B cell (primary cell): ENCODE data around the gene PIGQ. TPM values are rescaled to one million over a fixed set of nuclear protein-coding genes. Genes with fewer than 3 reads are reported as not detected.

ENCODE experiments used
- ATAC-seq: fragments of 200-7000 bp; cut with Tn5 transposase; one replicate; pipeline ENCODE4 v1.10.0; 2021; ENCODE audit warnings: low read depth, mild to moderate bottlenecking, moderate number of reproducible peaks, moderate library complexity
- CTCF ChIA-PET: fragments of 350-600 bp; sonication (Branson Sonifier 250); formaldehyde crosslinking; loops from one replicate; lab custom pipeline; 2021; ENCODE audit warnings: antibody characterized with exemption, inconsistent platforms; lab: Charles Lee
- POLR2A ChIA-PET: fragments of 350-600 bp; sonication (Branson Sonifier 250); formaldehyde crosslinking; loops from one replicate; lab custom pipeline; 2021; ENCODE audit warnings: antibody characterized with exemption; lab: Charles Lee
- DNase-seq: peaks from one replicate; pipeline ENCODE4 v3.0.0; 2013
- H2AFZ ChIP-seq: 2 replicates; pipeline ENCODE4 v1.6.1; 2012; ENCODE audit warnings: mild to moderate bottlenecking, low read depth, low read length; ENCODE audit not compliant: insufficient read depth, poor library complexity, severe bottlenecking
- H3K27ac ChIP-seq, 2 donors: 1 replicate in 1 of 2; 2 replicates in 1 of 2; pipeline ENCODE4 v1.5.1; 2012 to 2013; ENCODE audit warnings: low read length in 2 of 2, mild to moderate bottlenecking in 2 of 2, moderate library complexity in 1 of 2
- H3K27me3 ChIP-seq, 4 experiments: fragments of 200-600 bp in 1 of 4; sonication (generic) in 1 of 4; replicated peaks in 1 of 4; 1 replicate in 2 of 4; 2 replicates in 2 of 4; pipeline versions ENCODE4 v1.6.1 to v1.7.0; 2013 to 2016; ENCODE audit warnings: low read length in 3 of 4, mild to moderate bottlenecking in 2 of 4, mixed read lengths in 1 of 4, moderate library complexity in 1 of 4; ENCODE audit not compliant: insufficient read depth in 4 of 4, control insufficient read depth in 3 of 4; ENCODE audit errors: control extremely low read depth in 1 of 4
- H3K36me3 ChIP-seq, 2 experiments: replicated peaks in 1 of 2; 1 replicate in 1 of 2; 2 replicates in 1 of 2; pipeline versions ENCODE4 v1.6.1 to v1.7.1; 2013; ENCODE audit warnings: low read length in 1 of 2; ENCODE audit not compliant: insufficient read depth in 2 of 2, control insufficient read depth in 1 of 2; ENCODE audit errors: control extremely low read depth in 1 of 2, extremely low read depth in 1 of 2
- H3K4me1 ChIP-seq, 2 donors: fragments of 200-600 bp in 1 of 2; sonication (generic) in 1 of 2; 1 replicate in 1 of 2; 2 replicates in 1 of 2; pipeline versions ENCODE4 v1.5.1 to v1.6.1; 2013 to 2017; ENCODE audit warnings: low read length in 2 of 2; ENCODE audit not compliant: control insufficient read depth in 2 of 2, insufficient read depth in 2 of 2
- H3K4me2 ChIP-seq: replicated peaks from 2 replicates; pipeline ENCODE3; 2012; ENCODE audit warnings: mild to moderate bottlenecking, low read depth, low read length; ENCODE audit not compliant: poor library complexity, severe bottlenecking
- H3K4me3 ChIP-seq, 5 experiments: fragments of 200-600 bp in 1 of 5; sonication (generic) in 1 of 5; 1 replicate in 3 of 5; 2 replicates in 2 of 5; pipeline versions ENCODE4 v1.5.1 to v1.7.0; 2011 to 2016; ENCODE audit warnings: low read length in 4 of 5, mild to moderate bottlenecking in 4 of 5, low read depth in 2 of 5, control low read depth in 1 of 5, moderate library complexity in 1 of 5; ENCODE audit not compliant: insufficient read depth in 1 of 5; ENCODE audit errors: control extremely low read depth in 1 of 5, extremely low read depth in 1 of 5
- H3K79me2 ChIP-seq: fragments of 200-600 bp; sonication (generic); one replicate; pipeline ENCODE4 v1.6.0; 2016; ENCODE audit warnings: low read length; ENCODE audit not compliant: control insufficient read depth, insufficient read depth
- H3K9ac ChIP-seq: fragments of 200-600 bp; sonication (generic); 2 replicates; pipeline ENCODE4 v1.6.1; 2017; ENCODE audit warnings: mild to moderate bottlenecking, low read length, moderate library complexity
- H3K9me3 ChIP-seq, 3 donors: one replicate each; pipeline versions ENCODE4 v1.6.1 to v1.7.1; 2013; ENCODE audit warnings: low read length in 2 of 3; ENCODE audit not compliant: control insufficient read depth in 2 of 3, insufficient read depth in 1 of 3; ENCODE audit errors: control extremely low read depth in 1 of 3
- H4K20me1 ChIP-seq: 2 replicates; pipeline ENCODE4 v1.6.0; 2012; ENCODE audit warnings: mild to moderate bottlenecking, low read length; ENCODE audit not compliant: insufficient read depth, control insufficient read depth, poor library complexity, severe bottlenecking
- H3K27ac Mint-ChIP-seq: one replicate; pipeline ENCODE4 v1.8.0; 2021; ENCODE audit warnings: mixed read lengths
- H3K27me3 Mint-ChIP-seq: one replicate; pipeline ENCODE4 v1.8.0; 2021; ENCODE audit warnings: mixed read lengths
- H3K4me1 Mint-ChIP-seq: one replicate; pipeline ENCODE4 v1.8.0; 2021; ENCODE audit warnings: mixed read lengths
- H3K4me3 Mint-ChIP-seq: one replicate; pipeline ENCODE4 v1.8.0; 2021; ENCODE audit warnings: mixed read lengths
- H3K9me3 Mint-ChIP-seq: one replicate; pipeline ENCODE4 v1.8.0; 2022; ENCODE audit warnings: mixed read lengths; ENCODE audit not compliant: insufficient read depth
- EZH2 ChIP-seq: IDR thresholded peaks from 2 replicates; pipeline ENCODE4 v1.6.1; 2012; ENCODE audit warnings: borderline replicate concordance, low read depth, mild to moderate bottlenecking, moderate library complexity, low read length; ENCODE audit not compliant: insufficient read depth, poor library complexity, severe bottlenecking
- WGBS: methylation state at CpG from one replicate; pipeline ENCODE4 v1.1.5; 2013; ENCODE audit warnings: missing lambda C conversion rate; ENCODE audit not compliant: insufficient coverage; 5-methylcytosine and 5-hydroxymethylcytosine counted together
- intact Hi-C: fragments of 100-400 bp; cut with micrococcal nuclease; formaldehyde crosslinking; loops from one replicate; pipeline ENCODE4 v1.10.0; 2022
- polyA plus RNA-seq: library from polyadenylated mRNA; depleted of rRNA; stranded (reverse); fragments of >200 nt; gene quantifications from 2 replicates; pipeline ENCODE4 v1.2.3, GENCODE V29; 2012
- small RNA-seq: library from RNA; depleted of rRNA; stranded (forward); fragments of <200 nt; gene quantifications from one replicate; pipeline ENCODE3, GENCODE V24; 2012; ENCODE audit warnings: low replicate concordance, low read depth; ENCODE audit not compliant: insufficient read length
- total RNA-seq, 2 donors: library from RNA; stranded (reverse); fragments of 120-200 nt in 1 of 2; gene quantifications; 1 replicate in 1 of 2; 2 replicates in 1 of 2; pipeline versions ENCODE4 v1.2.3 to v1.2.4, GENCODE V29; 2013 to 2022
- TF ChIP-seq, protein P1 (sequence below): fragments of 200-600 bp; IDR thresholded peaks from one replicate; pipeline ENCODE4 v1.8.0; 2022; ENCODE audit warnings: antibody characterized with exemption, mild to moderate bottlenecking

PIGQ gene
- total and polyA plus RNA-seq, 2 donors (not counting 1 experiment from before 2014, with no cell fraction given), result 56.9 to 68.5 TPM

DNA sequence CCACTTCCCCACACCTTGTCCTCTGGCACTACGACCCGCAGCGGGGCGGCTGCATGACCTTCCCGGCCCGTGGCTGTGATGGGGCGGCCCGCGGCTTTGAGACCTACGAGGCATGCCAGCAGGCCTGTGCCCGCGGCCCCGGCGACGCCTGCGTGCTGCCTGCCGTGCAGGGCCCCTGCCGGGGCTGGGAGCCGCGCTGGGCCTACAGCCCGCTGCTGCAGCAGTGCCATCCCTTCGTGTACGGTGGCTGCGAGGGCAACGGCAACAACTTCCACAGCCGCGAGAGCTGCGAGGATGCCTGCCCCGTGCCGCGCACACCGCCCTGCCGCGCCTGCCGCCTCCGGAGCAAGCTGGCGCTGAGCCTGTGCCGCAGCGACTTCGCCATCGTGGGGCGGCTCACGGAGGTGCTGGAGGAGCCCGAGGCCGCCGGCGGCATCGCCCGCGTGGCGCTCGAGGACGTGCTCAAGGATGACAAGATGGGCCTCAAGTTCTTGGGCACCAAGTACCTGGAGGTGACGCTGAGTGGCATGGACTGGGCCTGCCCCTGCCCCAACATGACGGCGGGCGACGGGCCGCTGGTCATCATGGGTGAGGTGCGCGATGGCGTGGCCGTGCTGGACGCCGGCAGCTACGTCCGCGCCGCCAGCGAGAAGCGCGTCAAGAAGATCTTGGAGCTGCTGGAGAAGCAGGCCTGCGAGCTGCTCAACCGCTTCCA is 63.7 kb downstream of the PIGQ start:
- POLR2A ChIA-PET, result no interaction called here
- peak; percentile 23 for DNase-seq
- Histone ChIP-seq H3K27me3 (no peaks in the 10 kb centered on the region), H2AFZ (no peak overlapping the region), H3K36me3 (peaks cover 0 to 3% of the 10 kb centered on the region in 2 experiments), H3K9ac (no peak overlapping the region), H3K79me2 (peaks cover 10% of the 10 kb centered on the region), H3K4me1 (peaks cover 6 to 23% of the 10 kb centered on the region in 2 donors), H3K4me2 (no peak overlapping the region), H3K4me3 (no peak overlapping the region), H4K20me1 (peaks cover 13% of the 10 kb centered on the region), H3K27ac (no peak overlapping the region), H3K9me3 (no peaks in the 10 kb centered on the region)
- Mint-ChIP-seq H3K27ac (no peak overlapping the region), H3K4me3 (no peak overlapping the region), H3K4me1 (peaks cover 11% of the 10 kb centered on the region), H3K27me3 (no peaks in the 10 kb centered on the region), H3K9me3 (no peaks in the 10 kb centered on the region)
- CTCF ChIA-PET, result no interaction called here
- intact Hi-C loops, result no loop called here
- 98% methylated on average over 69 of the region's 74 CpGs for WGBS
- TF ChIP-seq, protein P1, sequence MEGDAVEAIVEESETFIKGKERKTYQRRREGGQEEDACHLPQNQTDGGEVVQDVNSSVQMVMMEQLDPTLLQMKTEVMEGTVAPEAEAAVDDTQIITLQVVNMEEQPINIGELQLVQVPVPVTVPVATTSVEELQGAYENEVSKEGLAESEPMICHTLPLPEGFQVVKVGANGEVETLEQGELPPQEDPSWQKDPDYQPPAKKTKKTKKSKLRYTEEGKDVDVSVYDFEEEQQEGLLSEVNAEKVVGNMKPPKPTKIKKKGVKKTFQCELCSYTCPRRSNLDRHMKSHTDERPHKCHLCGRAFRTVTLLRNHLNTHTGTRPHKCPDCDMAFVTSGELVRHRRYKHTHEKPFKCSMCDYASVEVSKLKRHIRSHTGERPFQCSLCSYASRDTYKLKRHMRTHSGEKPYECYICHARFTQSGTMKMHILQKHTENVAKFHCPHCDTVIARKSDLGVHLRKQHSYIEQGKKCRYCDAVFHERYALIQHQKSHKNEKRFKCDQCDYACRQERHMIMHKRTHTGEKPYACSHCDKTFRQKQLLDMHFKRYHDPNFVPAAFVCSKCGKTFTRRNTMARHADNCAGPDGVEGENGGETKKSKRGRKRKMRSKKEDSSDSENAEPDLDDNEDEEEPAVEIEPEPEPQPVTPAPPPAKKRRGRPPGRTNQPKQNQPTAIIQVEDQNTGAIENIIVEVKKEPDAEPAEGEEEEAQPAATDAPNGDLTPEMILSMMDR, result no peak
- TF ChIP-seq EZH2, result no peak
- ATAC-seq, result no peak

Small RNA genes lying within 50 kb of the gene (small RNA-seq; reads per million reads assigned to genes)
- gene MIR3176 (not detected), gene MIR5587 (not detected), gene Z98883.1 (not detected)

Other genes with a start within 250 kb of the PIGQ start
- 37.6 and 40.8 TPM in 2 replicates for gene AXIN1, start 217.2 kb upstream of the PIGQ start, total RNA-seq
- 35.4 and 39.0 TPM in 2 replicates for gene AXIN1, start 217.2 kb upstream of the PIGQ start, polyA plus RNA-seq
- gene MRPL28, start 199.4 kb upstream of the PIGQ start, total RNA-seq, result 44.3 and 45.1 TPM in 2 replicates
- gene MRPL28, start 199.4 kb upstream of the PIGQ start, polyA plus RNA-seq, result 47.7 and 67.7 TPM in 2 replicates
- 47.4 and 50.8 TPM in 2 replicates for gene PGAP6, start 188.0 kb upstream of the PIGQ start, total RNA-seq
- gene PGAP6, start 188.0 kb upstream of the PIGQ start, polyA plus RNA-seq, result 132 and 158 TPM in 2 replicates
- gene NME4, start 172.8 kb upstream of the PIGQ start, total RNA-seq, result 43.3 and 48.7 TPM in 2 replicates
- 61.9 and 77.9 TPM in 2 replicates for gene NME4, start 172.8 kb upstream of the PIGQ start, polyA plus RNA-seq
- 9.0 and 11.0 TPM in 2 replicates for gene DECR2, start 168.1 kb upstream of the PIGQ start, total RNA-seq
- 16.3 and 19.6 TPM in 2 replicates for gene DECR2, start 168.1 kb upstream of the PIGQ start, polyA plus RNA-seq
- 57.2 and 60.6 TPM in 2 replicates for gene RAB11FIP3, start 144.3 kb upstream of the PIGQ start, total RNA-seq
- gene RAB11FIP3, start 144.3 kb upstream of the PIGQ start, polyA plus RNA-seq, result 24.3 and 29.9 TPM in 2 replicates
- 67.2 and 68.0 TPM in 2 replicates for gene CAPN15, start 42.3 kb upstream of the PIGQ start, total RNA-seq
- gene CAPN15, start 42.3 kb upstream of the PIGQ start, polyA plus RNA-seq, result 48.0 and 77.2 TPM in 2 replicates
- gene PRR35, start 9.6 kb upstream of the PIGQ start, total RNA-seq, result not detected in 2 replicates
- gene PRR35, start 9.6 kb upstream of the PIGQ start, polyA plus RNA-seq, result not detected in 2 replicates
- gene NHLRC4, start 3.0 kb upstream of the PIGQ start, total RNA-seq, result 4.2 and 4.5 TPM in 2 replicates
- gene NHLRC4, start 3.0 kb upstream of the PIGQ start, polyA plus RNA-seq, result 1.3 and 2.2 TPM in 2 replicates
- gene RAB40C, start 20.1 kb downstream of the PIGQ start, total RNA-seq, result 25.5 and 26.9 TPM in 2 replicates
- 12.7 and 15.0 TPM in 2 replicates for gene RAB40C, start 20.1 kb downstream of the PIGQ start, polyA plus RNA-seq
- 0.84 and 0.90 TPM in 2 replicates for gene WFIKKN1, start 61.0 kb downstream of the PIGQ start, total RNA-seq
- gene WFIKKN1, start 61.0 kb downstream of the PIGQ start, polyA plus RNA-seq, result 0.53 and 0.64 TPM in 2 replicates
- gene METTL26, start 66.3 kb downstream of the PIGQ start, total RNA-seq, result 47.2 and 56.6 TPM in 2 replicates
- 77.7 and 140 TPM in 2 replicates for gene METTL26, start 66.3 kb downstream of the PIGQ start, polyA plus RNA-seq
- 29.2 and 31.6 TPM in 2 replicates for gene MCRIP2, start 71.9 kb downstream of the PIGQ start, total RNA-seq
- gene MCRIP2, start 71.9 kb downstream of the PIGQ start, polyA plus RNA-seq, result 28.5 and 46.0 TPM in 2 replicates
- 34.7 and 45.0 TPM in 2 replicates for gene WDR90, start 79.4 kb downstream of the PIGQ start, total RNA-seq
- gene WDR90, start 79.4 kb downstream of the PIGQ start, polyA plus RNA-seq, result 23.1 and 25.7 TPM in 2 replicates
- 207 and 215 TPM in 2 replicates for gene RHOT2, start 98.2 kb downstream of the PIGQ start, total RNA-seq
- 461 and 536 TPM in 2 replicates for gene RHOT2, start 98.2 kb downstream of the PIGQ start, polyA plus RNA-seq
- gene RHBDL1, start 105.7 kb downstream of the PIGQ start, total RNA-seq, result 0.76 and 1.0 TPM in 2 replicates
- 1.6 and 2.9 TPM in 2 replicates for gene RHBDL1, start 105.7 kb downstream of the PIGQ start, polyA plus RNA-seq
- 91.2 and 94.3 TPM in 2 replicates for gene STUB1, start 110.4 kb downstream of the PIGQ start, total RNA-seq
- 116 and 128 TPM in 2 replicates for gene STUB1, start 110.4 kb downstream of the PIGQ start, polyA plus RNA-seq
- gene JMJD8, start 114.4 kb downstream of the PIGQ start, total RNA-seq, result 41.3 and 46.3 TPM in 2 replicates
- 61.1 and 69.3 TPM in 2 replicates for gene JMJD8, start 114.4 kb downstream of the PIGQ start, polyA plus RNA-seq
- 16.8 and 19.1 TPM in 2 replicates for gene WDR24, start 120.4 kb downstream of the PIGQ start, total RNA-seq
- 16.8 and 17.5 TPM in 2 replicates for gene WDR24, start 120.4 kb downstream of the PIGQ start, polyA plus RNA-seq
- 3.5 and 5.8 TPM in 2 replicates for gene FBXL16, start 135.8 kb downstream of the PIGQ start, total RNA-seq
- gene FBXL16, start 135.8 kb downstream of the PIGQ start, polyA plus RNA-seq, result 1.5 and 2.2 TPM in 2 replicates
- gene METRN, start 145.2 kb downstream of the PIGQ start, total RNA-seq, result 6.7 and 10.4 TPM in 2 replicates
- 2.6 and 6.9 TPM in 2 replicates for gene METRN, start 145.2 kb downstream of the PIGQ start, polyA plus RNA-seq
- 41.0 and 53.6 TPM in 2 replicates for gene ANTKMT, start 151.2 kb downstream of the PIGQ start, total RNA-seq
- gene ANTKMT, start 151.2 kb downstream of the PIGQ start, polyA plus RNA-seq, result 37.9 and 54.1 TPM in 2 replicates
- 11.2 and 11.8 TPM in 2 replicates for gene CCDC78, start 156.5 kb downstream of the PIGQ start, total RNA-seq
- gene CCDC78, start 156.5 kb downstream of the PIGQ start, polyA plus RNA-seq, result 15.9 and 34.2 TPM in 2 replicates
- 32.0 and 32.3 TPM in 2 replicates for gene HAGHL, start 157.1 kb downstream of the PIGQ start, total RNA-seq
- gene HAGHL, start 157.1 kb downstream of the PIGQ start, polyA plus RNA-seq, result 40.4 and 87.1 TPM in 2 replicates
- gene CIAO3, start 171.0 kb downstream of the PIGQ start, total RNA-seq, result 59.4 and 67.6 TPM in 2 replicates
- gene CIAO3, start 171.0 kb downstream of the PIGQ start, polyA plus RNA-seq, result 45.4 and 68.4 TPM in 2 replicates
- gene MSLN, start 190.8 kb downstream of the PIGQ start, total RNA-seq, result not detected in 2 replicates
- not detected in 2 replicates for gene MSLN, start 190.8 kb downstream of the PIGQ start, polyA plus RNA-seq
- 34.7 and 38.5 TPM in 2 replicates for gene RPUSD1, start 218.4 kb downstream of the PIGQ start, total RNA-seq
- gene RPUSD1, start 218.4 kb downstream of the PIGQ start, polyA plus RNA-seq, result 28.6 and 46.1 TPM in 2 replicates
- 76.1 and 77.9 TPM in 2 replicates for gene CHTF18, start 218.7 kb downstream of the PIGQ start, total RNA-seq
- gene CHTF18, start 218.7 kb downstream of the PIGQ start, polyA plus RNA-seq, result 72.3 and 112 TPM in 2 replicates
- gene GNG13, start 230.8 kb downstream of the PIGQ start, total RNA-seq, result not detected in 2 replicates
- not detected in 2 replicates for gene GNG13, start 230.8 kb downstream of the PIGQ start, polyA plus RNA-seq